H1 (cell line): ENCODE data around the gene CLDN7. TPM values are rescaled to one million over a fixed set of nuclear protein-coding genes. Genes with fewer than 3 reads are reported as not detected.

Source experiments
- ASH2L ChIP-seq: fragments of 200-600, 300-600 bp; sonication (generic); IDR thresholded peaks from one replicate; pipeline ENCODE4 v1.7.1; 2017; ENCODE audit warnings: low read length
- CBX8 ChIP-seq: fragments of 300-800, 300-1000 bp; sonication (generic); IDR thresholded peaks from 2 replicates; pipeline ENCODE4 v1.7.1; 2016; ENCODE audit warnings: low read depth, low read length, borderline replicate concordance
- GTF2F1 ChIP-seq: IDR thresholded peaks from 2 replicates; pipeline ENCODE4 v1.6.1; 2012; ENCODE audit warnings: low read depth, low read length, improper control_type of control experiment, borderline replicate concordance
- KDM1A ChIP-seq: fragments of 200-600, 300-600 bp; sonication (generic); IDR thresholded peaks from 2 replicates; pipeline ENCODE4 v1.7.1; 2016; ENCODE audit warnings: mild to moderate bottlenecking, low read length, borderline replicate concordance
- KDM4A ChIP-seq: IDR thresholded peaks from one replicate; pipeline ENCODE4 v1.7.1; 2012; ENCODE audit warnings: low read depth, mild to moderate bottlenecking, moderate library complexity, low read length, inconsistent platforms; ENCODE audit not compliant: severe bottlenecking
- TAF1 ChIP-seq: IDR thresholded peaks from 2 replicates; pipeline ENCODE4 v1.6.1; 2011; ENCODE audit warnings: mild to moderate bottlenecking, low read depth, low read length
- ZNF274 ChIP-seq: IDR thresholded peaks from 2 replicates; pipeline ENCODE4 v1.7.0; 2012; ENCODE audit warnings: low read length, borderline replicate concordance; ENCODE audit errors: extremely low read depth
- polyA plus RNA-seq, 7 experiments: library from polyadenylated mRNA; depleted of rRNA in 3 of 7; stranded (reverse) in 5 of 7; unstranded in 2 of 7; fragments of >200 nt in 5 of 7; fragments of 200-250 nt in 2 of 7; gene quantifications; 1 replicate in 5 of 7; 2 replicates in 1 of 7; 4 replicates in 1 of 7; pipeline versions ENCODE4 v1.2.1 to v1.2.3, GENCODE V29; 2011 to 2013; ENCODE audit warnings: missing spikeins in 2 of 7, mixed read lengths in 2 of 7
- total RNA-seq: library from RNA; stranded (reverse); fragmentation: NEBNext Ultra II Directional; extraction: Animal tissue kit (Norgen Biotek cat#: 25700); gene quantifications from 2 replicates; pipeline ENCODE4 v1.2.1, GENCODE V29; 2021
- TF ChIP-seq, protein P1 (sequence below): IDR thresholded peaks from 2 replicates; pipeline ENCODE4 v1.6.1; 2012; ENCODE audit warnings: inconsistent platforms
- TF ChIP-seq, protein P2 (sequence below): fragments of 300-600 bp; sonication (generic); IDR thresholded peaks from 2 replicates; pipeline ENCODE4 v1.7.1; 2012; ENCODE audit warnings: low read length, moderate library complexity, mild to moderate bottlenecking, inconsistent platforms; ENCODE audit not compliant: insufficient replicate concordance

The CLDN7 gene
- total and polyA plus RNA-seq, 2 of the 8 experiments (the other 6 are each of a cell fraction or from before 2014, with no cell fraction given) = 118 to 119 TPM

DNA sequence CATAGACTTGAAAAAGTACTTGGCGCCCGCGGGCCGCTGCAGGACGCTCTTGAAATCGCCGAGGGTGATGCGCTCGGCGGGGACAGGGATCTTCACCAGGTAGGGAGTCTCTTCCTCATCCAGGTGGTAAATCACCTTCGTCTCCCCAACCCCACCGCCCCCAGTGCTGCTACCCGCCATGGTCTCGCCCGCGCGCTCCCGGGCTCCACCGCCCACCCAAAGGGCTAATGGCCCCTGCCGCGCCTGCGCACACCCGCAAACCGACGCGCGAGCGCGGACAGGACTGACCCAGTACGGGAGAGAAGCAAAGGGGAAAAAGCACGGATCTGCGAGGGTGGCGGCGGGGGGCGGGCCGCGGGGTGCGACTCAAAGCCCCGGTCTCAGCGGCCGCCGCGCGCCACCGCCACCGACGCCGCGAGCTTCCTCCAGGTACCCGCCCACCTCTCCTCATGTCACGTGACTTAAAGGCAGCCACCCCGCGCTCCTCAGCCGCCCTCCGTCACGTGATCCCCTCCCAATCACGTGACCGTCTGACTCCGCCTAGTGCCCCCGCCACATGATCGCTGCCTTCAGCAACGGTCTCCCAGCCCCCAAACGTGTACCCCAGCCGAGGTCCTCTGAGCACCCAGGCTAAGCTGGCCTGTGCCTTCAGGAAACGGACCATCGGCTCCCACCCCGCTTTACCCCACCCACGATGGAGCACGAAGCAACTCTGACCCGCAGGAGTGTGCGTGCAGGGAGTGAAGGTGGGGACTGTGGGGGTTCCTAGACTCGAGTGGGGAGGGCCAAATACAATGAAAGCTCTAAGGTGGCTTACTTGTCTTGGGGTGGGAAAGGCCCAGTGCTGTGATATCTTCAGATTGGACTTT is 28.0 kb downstream of the CLDN7 start, which contains the start of gene DVL2 (continued):
- TF ChIP-seq, protein P1, sequence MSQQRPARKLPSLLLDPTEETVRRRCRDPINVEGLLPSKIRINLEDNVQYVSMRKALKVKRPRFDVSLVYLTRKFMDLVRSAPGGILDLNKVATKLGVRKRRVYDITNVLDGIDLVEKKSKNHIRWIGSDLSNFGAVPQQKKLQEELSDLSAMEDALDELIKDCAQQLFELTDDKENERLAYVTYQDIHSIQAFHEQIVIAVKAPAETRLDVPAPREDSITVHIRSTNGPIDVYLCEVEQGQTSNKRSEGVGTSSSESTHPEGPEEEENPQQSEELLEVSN = peak; percentile 78
- TF ChIP-seq CBX8 (no peak), GTF2F1 (peak; percentile 92), ZNF274 (no peak), KDM1A (no peak), ASH2L (peak; percentile 85), TAF1 (peak; percentile 52; the same call in 1 of the 2 replicates), KDM4A (peak; percentile 85)
- TF ChIP-seq, protein P2, sequence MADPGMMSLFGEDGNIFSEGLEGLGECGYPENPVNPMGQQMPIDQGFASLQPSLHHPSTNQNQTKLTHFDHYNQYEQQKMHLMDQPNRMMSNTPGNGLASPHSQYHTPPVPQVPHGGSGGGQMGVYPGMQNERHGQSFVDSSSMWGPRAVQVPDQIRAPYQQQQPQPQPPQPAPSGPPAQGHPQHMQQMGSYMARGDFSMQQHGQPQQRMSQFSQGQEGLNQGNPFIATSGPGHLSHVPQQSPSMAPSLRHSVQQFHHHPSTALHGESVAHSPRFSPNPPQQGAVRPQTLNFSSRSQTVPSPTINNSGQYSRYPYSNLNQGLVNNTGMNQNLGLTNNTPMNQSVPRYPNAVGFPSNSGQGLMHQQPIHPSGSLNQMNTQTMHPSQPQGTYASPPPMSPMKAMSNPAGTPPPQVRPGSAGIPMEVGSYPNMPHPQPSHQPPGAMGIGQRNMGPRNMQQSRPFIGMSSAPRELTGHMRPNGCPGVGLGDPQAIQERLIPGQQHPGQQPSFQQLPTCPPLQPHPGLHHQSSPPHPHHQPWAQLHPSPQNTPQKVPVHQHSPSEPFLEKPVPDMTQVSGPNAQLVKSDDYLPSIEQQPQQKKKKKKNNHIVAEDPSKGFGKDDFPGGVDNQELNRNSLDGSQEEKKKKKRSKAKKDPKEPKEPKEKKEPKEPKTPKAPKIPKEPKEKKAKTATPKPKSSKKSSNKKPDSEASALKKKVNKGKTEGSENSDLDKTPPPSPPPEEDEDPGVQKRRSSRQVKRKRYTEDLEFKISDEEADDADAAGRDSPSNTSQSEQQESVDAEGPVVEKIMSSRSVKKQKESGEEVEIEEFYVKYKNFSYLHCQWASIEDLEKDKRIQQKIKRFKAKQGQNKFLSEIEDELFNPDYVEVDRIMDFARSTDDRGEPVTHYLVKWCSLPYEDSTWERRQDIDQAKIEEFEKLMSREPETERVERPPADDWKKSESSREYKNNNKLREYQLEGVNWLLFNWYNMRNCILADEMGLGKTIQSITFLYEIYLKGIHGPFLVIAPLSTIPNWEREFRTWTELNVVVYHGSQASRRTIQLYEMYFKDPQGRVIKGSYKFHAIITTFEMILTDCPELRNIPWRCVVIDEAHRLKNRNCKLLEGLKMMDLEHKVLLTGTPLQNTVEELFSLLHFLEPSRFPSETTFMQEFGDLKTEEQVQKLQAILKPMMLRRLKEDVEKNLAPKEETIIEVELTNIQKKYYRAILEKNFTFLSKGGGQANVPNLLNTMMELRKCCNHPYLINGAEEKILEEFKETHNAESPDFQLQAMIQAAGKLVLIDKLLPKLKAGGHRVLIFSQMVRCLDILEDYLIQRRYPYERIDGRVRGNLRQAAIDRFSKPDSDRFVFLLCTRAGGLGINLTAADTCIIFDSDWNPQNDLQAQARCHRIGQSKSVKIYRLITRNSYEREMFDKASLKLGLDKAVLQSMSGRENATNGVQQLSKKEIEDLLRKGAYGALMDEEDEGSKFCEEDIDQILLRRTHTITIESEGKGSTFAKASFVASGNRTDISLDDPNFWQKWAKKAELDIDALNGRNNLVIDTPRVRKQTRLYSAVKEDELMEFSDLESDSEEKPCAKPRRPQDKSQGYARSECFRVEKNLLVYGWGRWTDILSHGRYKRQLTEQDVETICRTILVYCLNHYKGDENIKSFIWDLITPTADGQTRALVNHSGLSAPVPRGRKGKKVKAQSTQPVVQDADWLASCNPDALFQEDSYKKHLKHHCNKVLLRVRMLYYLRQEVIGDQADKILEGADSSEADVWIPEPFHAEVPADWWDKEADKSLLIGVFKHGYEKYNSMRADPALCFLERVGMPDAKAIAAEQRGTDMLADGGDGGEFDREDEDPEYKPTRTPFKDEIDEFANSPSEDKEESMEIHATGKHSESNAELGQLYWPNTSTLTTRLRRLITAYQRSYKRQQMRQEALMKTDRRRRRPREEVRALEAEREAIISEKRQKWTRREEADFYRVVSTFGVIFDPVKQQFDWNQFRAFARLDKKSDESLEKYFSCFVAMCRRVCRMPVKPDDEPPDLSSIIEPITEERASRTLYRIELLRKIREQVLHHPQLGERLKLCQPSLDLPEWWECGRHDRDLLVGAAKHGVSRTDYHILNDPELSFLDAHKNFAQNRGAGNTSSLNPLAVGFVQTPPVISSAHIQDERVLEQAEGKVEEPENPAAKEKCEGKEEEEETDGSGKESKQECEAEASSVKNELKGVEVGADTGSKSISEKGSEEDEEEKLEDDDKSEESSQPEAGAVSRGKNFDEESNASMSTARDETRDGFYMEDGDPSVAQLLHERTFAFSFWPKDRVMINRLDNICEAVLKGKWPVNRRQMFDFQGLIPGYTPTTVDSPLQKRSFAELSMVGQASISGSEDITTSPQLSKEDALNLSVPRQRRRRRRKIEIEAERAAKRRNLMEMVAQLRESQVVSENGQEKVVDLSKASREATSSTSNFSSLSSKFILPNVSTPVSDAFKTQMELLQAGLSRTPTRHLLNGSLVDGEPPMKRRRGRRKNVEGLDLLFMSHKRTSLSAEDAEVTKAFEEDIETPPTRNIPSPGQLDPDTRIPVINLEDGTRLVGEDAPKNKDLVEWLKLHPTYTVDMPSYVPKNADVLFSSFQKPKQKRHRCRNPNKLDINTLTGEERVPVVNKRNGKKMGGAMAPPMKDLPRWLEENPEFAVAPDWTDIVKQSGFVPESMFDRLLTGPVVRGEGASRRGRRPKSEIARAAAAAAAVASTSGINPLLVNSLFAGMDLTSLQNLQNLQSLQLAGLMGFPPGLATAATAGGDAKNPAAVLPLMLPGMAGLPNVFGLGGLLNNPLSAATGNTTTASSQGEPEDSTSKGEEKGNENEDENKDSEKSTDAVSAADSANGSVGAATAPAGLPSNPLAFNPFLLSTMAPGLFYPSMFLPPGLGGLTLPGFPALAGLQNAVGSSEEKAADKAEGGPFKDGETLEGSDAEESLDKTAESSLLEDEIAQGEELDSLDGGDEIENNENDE = no peak
